NCI-H1105 (cell line): ENCODE results near the gene UBA6.
"Not testable (repeated sequence)": the region's sequence is repeated elsewhere in the genome, so short reads cannot be mapped to it uniquely, and the experiment has no call there.

Experiments
- DNase-seq: peaks from one replicate; lab custom pipeline; 2025; lab: John Stamatoyannopoulos, UW

Gene UBA6

DNA sequence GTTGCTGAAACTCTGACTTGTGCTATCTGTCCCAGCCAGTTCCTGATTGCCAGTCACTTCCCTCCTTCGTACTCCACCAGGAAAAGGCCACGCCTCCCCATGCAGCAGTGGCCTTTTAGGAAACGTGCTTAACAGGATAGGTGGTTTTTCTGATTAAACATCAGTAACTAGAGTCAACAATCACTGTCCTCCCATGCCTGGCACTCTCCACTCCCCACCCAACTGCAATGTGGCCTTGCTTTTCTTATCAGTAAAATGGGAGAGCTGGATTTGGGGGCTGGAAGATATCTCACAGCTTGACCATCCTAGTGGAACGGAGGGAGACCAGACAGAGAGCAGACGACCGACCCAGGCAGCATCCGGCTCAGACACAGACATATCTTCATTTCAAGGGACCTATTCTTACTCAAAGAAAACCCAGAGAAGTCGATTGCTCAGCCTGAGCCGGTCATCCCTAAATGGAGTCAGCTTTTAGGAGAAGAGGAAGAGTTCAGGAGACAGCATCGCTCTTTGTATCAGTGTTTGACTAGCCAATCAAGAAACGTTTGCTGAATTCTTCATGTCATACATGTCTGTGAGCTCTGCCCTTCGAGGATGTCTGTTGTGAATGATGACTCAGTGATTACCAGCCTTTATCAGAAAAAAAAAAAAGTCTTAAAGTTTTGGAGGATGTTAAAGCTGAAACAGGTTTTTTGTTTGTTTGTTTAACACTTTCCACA is 12.7 kb upstream of the UBA6 start:
- no peak for DNase-seq

DNA sequence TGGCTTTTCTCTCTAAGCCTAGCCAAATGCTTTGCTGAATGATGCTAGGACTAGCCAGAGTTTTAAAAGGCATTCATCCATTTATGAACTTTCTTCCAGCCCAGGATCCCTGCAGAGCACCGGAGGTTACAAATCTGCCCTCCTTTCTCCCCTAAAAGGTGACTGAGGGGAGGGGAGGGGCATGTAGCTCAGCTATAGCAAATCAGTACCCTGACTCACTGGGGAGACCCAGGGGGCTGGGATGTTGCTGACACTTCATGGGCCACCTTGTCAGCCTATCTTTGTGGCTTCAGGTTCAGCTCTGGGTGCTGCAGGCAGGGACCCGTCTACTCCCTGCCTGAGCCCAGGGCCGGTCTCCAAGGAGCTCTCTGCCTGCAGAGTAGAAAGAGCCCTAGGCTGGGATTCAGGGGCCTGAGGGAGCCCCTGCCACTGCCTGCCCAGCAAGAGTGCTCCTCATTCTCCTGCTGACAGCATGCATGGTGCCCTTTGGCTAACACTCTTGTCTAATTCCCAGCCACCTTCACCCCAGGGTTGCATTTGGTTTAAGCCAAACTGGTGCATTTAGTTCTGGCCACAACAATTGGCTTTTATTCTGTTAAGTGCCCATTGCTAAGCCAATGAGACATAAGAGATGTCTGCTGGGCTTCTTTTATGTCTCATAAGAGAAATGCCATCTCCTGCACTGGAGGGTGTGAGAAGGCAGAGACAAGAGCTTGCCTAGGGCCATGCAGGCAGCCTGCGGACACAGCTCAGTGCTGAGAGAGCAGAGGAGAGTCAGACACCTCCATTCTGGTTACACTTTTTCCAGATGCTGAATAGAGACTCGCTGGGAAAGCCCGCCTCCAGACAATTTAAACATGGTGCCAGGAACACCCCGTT is 11.9 kb upstream of the UBA6 start:
- no peak for DNase-seq

DNA sequence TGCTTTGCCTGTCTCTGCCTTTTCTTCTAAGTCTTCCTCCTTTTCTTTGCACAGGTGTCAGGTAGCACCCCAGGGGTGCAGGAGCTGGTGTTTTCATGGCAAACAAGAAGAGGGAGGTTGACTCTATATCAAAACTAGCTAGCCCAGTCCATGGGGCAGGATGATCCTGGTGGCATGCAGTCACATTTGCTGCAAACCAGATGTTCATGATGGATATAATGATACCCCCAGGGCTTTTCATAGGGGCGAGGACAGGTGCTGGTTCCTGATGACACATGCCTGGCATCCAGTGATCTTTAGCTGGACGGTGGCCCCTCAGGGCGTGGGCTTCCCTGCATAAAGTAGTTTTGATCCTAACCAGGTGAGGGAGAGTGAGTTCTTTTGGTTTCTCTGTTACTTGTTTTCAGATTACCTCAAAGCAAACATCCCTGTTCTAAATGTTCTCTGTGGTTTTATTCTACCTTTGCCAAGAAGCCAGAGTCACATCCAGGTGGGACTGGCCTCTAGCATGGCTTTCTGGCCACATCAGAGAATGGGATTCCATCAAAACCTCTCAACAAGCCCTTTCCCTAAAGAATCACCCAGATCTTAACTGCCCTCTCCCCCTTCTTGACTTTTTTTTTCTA is 11.2 kb upstream of the UBA6 start:
- no peak for DNase-seq

DNA sequence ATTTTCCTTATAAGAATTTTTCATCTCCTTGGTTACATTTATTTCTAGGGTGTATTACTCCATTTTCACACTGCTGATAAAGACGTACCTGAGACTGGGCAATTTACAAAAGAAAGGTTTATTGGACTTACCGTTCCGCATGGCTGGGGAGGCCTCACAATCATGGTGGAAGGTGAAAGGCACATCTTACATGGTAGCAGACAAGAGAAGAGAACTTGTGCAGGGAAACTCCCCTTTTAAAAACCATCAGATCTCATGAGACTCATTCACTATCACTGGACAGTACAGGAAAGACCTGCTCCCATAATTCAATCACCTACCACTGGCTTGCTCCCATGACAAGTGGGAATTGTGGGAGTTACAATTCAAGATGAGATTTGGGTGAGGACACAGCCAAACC is 5.7 kb upstream of the UBA6 start:
- DNase-seq = not testable (repeated sequence)

DNA sequence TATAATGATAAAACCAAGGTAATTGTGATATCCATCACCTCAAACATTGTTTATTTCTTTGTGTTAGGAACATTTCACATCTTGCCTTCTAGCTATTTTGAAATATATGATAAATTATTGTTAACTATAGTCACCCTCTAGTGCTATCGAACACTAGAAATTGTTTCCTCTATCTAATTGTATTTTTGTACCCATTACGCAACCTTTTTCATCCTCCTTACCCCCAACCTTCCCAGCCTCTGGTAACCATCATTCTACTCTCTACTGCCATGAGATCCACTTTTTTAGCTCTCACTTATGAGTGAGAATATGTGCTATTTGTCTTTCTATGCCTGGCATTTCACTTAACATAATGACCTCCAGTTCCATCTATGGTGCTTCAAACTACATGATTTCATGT is 3.9 kb upstream of the UBA6 start:
- DNase-seq = no peak

DNA sequence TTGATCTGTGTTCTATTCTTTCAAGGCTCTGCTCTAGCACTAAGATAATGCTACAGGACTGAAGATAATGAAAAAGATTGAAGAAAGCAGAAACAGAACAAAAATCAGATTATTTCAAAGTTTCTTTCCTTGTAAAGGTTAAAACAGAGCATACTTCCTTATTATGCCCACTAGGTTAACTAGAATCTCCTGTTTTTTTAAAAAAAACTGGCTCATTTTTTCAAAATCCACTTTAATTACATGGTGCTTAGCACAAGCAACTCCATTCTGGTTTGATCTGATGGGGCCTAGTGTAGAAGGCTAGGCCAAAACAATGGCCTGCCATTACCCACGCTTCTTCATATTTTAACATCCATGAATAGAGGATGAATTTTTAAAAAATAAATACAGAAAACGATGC is 1.2 kb upstream of the UBA6 start:
- no peak for DNase-seq

DNA sequence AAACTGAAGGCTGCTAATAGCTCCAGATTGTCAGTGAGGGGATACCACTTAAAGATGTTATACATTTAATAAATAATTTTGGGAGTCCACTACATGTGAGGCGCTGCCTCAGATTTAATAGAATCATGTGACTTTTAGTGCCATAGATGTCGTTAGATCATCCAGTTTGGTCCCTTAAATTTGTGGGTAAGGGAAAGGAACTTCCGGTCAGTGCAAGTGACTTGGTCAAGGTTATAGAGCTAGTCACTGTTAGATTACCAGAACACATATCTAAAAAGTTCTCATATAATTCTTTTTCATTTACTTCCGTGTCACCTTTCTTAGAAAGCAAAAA is 529 bp upstream of the UBA6 start:
- DNase-seq = no peak

DNA sequence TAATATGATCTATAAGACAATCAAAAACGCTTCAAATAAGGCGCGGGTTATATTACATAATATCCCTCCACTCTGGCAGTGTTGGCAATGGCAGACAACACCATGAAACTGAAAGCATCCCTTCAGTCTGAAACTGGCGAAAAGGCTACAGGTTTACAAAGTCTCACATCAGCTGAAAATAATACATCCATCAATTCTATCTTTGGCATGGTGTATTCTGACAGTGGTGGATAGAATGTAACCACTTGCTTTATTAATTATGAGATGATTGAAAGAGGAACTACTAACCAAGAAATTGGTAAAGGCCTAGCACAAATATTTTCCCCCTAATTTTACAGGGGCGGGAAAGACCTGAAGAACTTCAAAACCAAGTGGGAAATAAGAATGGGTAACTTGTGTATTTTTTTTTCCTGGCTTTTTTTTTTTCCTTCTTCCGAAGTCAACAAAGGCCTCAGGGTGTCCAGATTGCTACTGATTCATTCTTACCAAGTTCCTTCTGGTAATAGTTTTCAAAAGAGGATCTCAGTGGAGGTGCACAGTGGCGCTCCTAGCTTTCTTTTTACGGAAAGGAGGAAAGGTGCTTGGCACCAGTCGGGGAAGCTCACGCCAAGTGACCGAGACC is 728 bp downstream of the UBA6 start:
- no peak for DNase-seq

DNA sequence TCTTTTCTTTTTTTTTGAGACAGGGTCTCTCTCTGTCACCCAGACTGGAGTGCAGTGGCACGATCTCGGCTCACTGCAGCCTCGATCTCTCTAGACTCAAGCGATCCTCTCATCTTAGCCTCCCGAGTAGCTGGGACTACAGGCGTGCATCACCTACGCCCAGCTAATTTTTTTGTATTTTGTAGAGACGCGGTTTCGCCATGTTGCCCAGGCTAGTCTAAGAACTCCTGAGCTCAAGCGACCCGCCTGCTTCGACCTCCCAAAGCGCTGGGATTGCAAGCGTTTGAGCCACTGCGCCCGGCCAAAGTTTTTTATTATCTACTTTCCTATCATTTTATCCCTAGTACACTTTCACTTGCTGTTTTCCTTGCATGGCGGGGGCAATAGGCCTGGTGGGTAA is 1.4 kb downstream of the UBA6 start:
- no peak for DNase-seq

DNA sequence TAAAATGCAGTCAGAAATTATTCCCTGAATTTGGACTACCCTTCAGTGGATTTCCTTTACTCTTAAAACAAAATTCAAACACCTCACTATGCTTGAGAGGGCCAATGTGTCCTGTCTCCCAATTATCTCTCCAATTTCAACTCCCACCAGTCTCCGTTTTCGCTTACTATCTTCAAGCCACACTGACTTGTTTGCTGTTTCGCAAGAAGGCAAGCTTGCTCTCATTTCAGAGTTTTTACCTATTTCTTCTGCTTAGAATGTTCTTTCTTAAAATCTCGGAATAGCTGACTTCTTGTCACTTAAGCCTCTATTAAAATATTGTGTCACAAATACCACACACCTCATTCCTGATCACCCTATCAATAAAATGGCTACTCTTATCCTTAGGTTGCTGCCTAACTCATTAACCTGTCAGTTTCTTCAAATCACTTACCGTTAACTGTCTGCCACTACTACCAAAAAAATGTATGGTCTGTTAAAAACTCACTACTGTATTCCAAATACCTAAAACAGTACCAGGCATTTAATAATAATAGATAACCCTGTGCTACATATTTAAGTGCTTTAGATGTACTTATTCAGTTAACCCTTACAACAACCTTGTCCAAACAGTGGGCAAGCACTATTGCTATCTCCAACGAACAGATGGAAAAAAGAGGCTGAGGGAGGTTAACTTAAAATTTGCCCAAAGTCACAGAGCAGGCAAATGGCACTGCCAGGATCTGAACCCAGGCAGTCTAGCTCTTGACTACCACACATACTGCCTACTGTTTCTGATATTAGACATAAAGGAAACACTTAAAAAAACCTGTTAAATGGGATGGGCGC is 2.9 kb downstream of the UBA6 start:
- DNase-seq = no peak

DNA sequence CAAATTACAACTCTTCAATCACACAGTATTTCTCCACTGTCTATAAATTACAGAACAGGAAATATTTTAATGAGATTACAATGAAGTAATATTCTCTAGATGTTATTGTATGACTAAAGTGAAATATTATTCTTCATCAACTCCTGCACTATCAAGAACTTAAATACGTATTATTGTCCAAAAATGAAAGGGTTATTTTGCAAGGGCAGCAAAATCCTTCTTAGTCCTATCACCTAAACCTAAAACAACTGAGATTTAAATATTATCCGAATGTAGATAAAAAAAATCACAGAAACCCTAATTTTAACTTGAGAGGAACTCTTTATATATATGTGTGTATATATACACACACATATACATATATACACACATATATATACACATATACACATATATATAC is 4.9 kb downstream of the UBA6 start:
- DNase-seq = no peak

DNA sequence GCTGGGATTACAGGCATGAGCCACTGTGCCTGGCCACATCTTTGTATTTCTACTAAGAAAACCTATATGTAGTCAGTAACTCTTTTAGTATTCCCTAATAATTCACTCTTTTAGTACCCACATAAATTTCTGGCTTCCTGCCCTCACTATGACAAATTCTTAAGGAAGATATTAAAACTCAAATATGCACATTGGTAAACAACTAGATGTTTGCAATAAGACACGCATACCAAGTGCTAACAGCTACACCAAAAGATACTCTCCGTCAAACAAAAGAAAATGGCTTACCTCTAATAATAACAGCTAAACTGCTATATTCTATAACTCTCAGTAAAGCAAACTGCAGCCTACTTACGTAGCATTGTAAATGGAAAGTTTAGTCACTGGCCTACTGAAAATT is 6.3 kb downstream of the UBA6 start:
- DNase-seq = no peak

DNA sequence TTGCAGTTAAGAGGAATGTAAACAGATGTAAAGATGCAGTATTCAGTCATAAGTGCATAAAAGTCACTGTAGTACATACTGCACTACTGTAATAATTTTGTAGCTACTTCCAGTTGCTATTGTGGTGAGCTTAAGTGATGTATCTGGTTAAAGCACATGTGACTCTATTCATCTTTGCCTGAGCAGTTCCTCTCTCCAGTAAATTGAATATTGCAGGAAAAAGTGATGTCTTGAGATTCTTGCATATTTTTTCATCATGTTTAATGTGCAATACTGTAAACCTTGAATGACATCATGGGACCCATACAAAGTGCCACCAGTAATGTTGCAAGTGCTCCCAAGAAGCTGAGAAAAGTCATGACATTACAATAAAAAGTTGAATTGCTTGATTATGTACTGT is 9.6 kb downstream of the UBA6 start:
- DNase-seq = no peak

DNA sequence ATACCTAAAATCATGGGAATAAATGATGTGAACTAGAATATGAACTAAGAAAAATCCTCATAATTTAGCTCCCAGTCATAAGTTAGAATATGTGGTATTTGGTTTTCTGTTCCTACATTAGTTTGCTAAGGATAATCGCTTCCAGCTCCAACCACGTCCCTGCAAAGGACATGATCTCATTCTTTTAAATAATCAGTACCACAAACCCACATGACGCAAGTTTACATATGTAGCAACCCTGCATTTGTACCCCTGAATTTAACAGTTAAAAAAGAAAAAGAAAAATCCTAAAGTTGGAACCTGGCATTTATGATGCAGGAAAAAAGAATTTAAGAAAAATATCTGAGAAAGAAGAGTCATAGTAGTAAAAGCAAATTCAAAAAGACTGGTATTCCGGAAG is 13.3 kb downstream of the UBA6 start:
- no peak for DNase-seq

DNA sequence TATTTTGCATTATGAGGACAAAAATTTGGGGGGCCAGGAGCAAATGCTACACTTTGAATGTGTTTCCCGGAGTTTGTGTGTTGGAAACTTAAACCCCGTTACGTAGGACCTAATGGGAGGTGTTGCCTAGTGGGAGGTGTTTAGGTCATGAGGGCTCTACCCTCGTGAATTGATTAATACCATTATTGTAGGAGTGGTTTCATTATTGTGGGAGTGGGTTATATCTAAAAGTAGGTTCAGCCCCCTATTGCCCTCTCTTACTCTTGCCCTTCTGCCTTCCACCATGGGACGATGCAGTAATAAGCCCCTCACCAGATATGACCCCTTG is 15.5 kb downstream of the UBA6 start:
- no peak for DNase-seq

DNA sequence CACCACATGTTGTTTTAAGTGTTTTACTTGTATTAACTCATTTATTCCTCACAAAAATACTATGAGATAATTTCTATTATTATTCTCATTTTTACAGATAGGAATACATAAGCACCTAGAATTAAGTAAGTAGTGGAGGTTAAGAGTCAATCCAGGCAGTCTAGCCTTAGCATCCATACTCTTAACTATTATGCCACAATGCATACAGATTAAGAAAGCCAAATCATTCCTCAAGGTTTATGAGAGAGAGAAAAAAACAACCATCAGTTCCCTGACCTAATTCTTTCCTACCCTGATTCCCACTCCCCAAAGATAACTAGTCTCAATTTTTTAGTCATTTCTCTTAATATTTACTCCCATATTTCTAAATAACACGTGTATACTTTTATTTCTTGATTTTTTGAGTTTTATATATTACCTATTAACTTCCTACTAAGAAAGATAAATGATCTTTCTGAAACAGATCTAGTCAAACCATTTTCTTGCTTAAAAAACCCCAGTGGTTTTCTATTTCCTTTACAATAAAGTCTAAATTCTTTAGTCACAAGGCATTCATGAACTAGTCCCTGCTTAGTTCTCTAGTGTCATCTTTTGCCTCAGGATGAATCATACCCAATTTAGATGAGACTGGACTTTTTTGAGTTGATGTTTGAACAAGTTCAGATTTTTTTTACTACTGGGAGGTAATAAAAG is 16.0 kb downstream of the UBA6 start:
- DNase-seq = no peak

DNA sequence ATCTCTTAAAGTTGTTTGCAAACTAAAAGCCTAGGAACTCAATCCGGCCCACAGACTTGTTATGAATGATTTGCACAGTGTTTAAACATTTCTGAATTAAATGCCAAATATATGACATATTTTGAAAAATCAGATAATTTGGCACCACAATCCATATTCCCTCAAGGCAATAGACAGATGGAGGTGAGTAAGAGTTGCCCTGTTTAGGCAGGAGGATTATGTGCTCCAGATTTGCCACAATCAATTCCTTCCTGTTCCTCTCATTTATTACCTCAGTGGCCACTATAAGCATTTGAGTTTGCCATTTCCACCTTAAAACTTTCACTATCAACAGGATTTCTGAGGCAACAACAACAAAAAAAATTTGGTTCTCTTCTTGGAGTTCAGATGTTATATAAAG is 18.7 kb downstream of the UBA6 start:
- no peak for DNase-seq

DNA sequence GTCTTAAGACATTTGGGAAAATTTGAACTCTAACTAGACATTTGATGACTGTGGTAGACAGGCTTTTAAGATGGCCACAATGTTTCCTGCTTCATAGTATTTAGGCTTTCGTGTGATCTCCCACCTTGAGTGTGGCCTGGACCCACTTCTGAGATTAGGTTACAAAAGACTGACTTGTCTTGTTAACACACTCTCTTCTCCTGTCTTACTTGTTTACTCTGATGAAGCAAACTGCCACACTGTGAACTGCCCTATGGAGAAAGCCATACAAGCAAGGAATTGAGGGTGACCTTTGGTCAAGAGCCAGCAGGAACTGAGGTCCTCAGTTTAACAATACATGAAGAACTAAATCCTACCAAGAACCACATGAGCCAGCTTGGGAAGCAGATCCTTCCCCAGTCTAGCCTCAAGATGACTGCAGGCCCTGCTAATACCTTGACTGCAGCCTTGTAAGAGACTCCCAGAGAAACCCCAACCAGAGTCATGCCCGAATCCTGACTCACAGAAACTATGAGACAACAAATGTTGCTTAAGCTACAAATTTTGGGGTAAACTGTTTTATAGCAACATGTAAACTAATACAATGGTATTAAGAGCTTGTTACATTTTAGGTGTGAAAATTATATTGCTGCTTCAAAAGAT is 20.3 kb downstream of the UBA6 start:
- DNase-seq = no peak

DNA sequence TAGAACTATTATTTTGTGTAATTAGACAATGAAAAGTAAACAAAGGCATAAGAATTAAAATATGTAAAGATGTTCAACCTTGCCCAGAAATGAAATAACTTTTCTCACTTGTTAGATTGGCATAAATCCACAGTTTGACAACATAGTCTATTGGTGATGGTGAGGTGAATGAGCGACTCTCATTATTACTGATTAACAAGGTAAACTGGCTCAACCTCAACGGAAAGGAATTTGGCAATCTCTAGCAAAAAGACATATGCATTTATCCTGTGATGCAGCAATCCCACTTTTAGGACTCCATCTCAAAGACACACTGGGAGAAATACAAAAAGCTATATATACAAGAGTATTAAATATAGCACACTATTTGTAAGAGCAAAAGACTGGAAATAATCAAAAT is 22.3 kb downstream of the UBA6 start:
- DNase-seq = no peak

DNA sequence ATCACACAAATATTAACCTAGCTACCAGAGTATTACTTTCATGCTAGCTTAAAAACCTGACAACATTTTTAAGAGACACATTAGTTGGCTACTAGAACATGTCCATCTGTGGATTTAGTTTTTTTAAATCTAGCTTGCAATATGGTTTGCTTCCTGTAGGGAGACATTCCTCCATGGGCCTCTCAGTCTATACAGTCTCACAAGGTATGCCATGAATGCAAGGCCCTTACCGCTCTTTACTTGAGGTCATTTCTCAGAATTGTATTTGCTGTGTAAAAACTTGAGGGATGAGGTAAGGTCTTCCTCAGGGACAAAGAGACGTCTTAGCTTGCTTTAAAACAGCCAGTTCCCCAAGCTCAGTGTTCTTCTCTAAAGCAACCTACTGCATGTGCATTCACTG is 26.9 kb downstream of the UBA6 start:
- DNase-seq = no peak

DNA sequence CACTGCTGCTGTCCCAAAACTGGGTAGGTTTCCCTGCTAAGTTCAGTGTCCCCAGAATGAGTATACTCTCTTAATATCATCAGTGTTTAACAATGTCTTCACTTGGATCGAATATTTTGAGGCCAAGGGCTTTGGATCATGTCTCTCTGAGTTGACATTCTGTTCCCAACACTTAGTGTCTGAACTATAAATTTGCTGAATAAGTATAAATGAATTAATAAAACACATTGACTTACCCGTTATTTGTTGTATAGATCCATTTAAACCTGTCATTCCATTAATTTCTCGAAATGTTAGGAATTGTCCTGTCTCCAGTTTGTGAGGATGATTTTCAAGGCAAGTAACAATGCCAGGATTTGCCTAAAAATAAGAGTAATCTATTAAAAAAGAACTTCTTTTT is 32.6 kb downstream of the UBA6 start:
- DNase-seq = no peak
